GM18505 (cell line): Measurements from ENCODE around the gene RNGTT.
"Not testable (repeated sequence)": the region's sequence is repeated elsewhere in the genome, so short reads cannot be mapped to it uniquely, and the experiment has no call there.

Experiments
- ATAC-seq: cut with Tn5 transposase; IDR thresholded peaks from one replicate; pipeline ENCODE4 v1.9.1; 2021; ENCODE audit not compliant: unreplicated experiment
- POLR2A ChIP-seq: IDR thresholded peaks from 4 replicates; pipeline ENCODE4 v1.6.1; 2011; ENCODE audit warnings: borderline replicate concordance; ENCODE audit not compliant: insufficient read depth, insufficient read length; ENCODE audit errors: extremely low read depth

Gene RNGTT

DNA sequence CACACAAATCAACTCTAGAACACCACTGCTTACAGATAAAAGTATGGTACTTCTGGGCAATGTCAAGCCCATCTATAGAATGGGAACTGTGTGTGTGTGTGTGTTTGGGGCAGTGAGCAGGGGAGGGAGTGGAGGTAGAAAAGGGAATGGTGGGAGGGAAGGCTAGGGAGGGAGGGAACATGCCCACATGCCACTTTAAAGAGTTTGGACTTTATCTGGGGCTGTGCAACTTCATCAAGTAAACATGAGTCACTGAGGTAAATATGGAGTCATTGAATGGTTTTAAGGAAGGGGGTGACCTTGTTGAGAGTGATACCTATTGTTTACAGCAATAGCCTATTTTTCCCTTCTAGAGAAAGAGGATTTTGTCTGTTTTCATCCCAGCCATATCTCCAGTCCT is 22.5 kb upstream of the RNGTT start:
- no peak for TF ChIP-seq POLR2A
- ATAC-seq: no peak

DNA sequence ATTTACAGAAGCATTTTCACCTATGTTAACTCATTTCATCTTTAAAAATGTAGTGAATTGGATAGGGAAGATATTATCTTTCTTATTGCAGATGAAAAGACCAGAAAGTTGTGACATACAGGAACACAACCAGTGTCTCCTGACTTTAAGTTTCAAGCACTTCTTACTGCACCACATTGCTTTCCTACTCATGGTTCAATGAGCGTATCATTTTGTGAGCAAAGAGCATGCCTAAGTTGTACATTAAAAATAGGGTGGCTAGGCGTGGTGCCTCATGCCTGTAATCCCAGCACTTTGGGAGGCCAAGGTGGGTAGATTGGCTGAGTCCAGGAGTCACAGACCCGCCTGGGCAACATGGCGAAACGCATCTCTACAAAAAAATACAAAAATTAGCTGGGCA is 21.2 kb upstream of the RNGTT start:
- no peak for ATAC-seq
- no peak for TF ChIP-seq POLR2A

- no peak for TF ChIP-seq POLR2A
- ATAC-seq: no peak
These were observed 20.7 kb upstream of the RNGTT start for GRCh38 chr6:88984152-88984551.

DNA sequence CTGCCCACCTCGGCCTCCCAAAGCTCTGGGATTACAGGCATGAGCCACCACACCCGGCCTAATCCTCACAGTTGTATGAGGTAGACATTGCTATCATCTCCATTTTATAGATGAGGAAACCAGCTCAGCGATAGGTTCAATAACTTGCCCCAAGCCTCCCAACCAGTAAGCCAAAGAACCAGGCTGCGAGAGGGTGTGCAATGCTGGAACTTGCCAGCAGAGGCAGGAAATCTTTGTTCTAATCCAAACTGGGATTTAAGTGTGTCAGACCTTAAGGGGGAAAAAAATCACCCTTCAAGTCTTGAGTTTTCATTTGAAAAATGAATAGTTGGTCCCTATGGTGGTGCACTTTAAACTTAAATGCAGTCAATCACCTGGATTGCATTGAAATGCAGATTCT is 20.1 kb upstream of the RNGTT start:
- no peak for TF ChIP-seq POLR2A
- ATAC-seq: no peak

DNA sequence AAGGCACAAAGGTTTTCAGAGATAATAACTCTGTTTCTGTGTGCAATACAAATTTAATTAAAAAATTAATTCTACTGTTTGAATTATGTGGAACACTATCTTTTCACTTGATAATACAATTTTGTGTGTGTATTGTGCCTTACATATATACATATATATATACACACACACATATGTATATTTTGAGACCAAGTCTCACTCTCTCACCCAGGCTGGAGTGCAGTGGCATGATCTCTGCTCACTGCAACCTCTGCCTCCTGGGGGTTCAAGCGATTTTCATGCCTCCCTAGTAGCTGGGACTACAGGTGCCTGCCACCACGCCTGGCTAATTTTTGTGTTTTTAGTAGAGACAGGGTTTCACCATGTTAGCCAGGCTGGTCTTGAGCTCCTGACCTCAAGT is 19.7 kb upstream of the RNGTT start:
- not testable (repeated sequence) for ATAC-seq

GRCh38 chr6:88982720-88983119 is 19.3 kb upstream of the RNGTT start:
- no peak for TF ChIP-seq POLR2A
- no peak for ATAC-seq

GRCh38 chr6:88975369-88975768 is 12.0 kb upstream of the RNGTT start:
- no peak for ATAC-seq
- no peak for TF ChIP-seq POLR2A

DNA sequence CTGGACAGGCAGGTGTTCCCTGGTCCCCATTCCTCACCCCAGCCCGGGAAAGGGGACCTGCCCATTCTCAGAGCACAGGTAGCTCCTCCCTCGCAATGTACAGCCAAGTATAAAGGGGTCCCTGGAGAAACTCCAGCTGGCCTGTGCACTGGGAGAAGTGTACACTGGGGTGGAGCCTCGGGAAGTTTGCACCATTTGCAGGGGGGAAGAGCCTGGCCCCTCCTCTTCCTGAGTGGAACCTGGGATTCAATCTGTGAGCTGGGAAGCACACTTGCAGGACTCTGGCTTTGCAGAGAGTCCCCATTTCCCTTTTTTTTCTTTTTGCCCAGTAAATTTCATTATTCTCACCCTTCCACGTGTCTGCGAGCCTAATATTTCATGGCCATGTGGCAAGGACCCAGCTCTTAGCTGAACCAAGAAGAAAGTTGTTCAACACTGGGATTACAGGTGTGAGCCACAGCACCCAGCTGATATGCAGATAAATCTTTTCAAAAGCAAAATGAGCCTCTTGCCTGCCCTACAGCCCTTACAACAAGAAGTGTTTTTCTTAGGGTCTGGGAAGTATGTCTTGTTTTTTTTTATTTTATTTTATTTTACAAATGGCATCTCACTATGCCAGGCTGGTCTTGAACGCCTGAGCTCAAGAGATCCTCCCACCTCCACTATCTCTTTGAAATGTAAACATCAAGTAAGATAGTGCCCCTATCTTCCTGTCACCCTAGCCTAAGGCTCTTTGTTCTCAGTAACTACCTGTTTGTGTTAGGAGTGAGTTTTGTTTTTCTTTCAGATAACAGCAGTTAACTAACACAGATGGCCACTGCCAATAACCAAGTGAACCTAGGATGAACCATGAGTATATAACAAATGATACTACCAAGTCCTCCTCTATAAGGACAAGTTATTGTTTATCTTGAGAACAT is 9.3 kb upstream of the RNGTT start:
- no peak for ATAC-seq
- TF ChIP-seq POLR2A: no peak

GRCh38 chr6:88970301-88970700 is 6.9 kb upstream of the RNGTT start:
- no peak for TF ChIP-seq POLR2A
- no peak for ATAC-seq

GRCh38 chr6:88969255-88969654 is 5.8 kb upstream of the RNGTT start:
- not testable (repeated sequence) for ATAC-seq

DNA sequence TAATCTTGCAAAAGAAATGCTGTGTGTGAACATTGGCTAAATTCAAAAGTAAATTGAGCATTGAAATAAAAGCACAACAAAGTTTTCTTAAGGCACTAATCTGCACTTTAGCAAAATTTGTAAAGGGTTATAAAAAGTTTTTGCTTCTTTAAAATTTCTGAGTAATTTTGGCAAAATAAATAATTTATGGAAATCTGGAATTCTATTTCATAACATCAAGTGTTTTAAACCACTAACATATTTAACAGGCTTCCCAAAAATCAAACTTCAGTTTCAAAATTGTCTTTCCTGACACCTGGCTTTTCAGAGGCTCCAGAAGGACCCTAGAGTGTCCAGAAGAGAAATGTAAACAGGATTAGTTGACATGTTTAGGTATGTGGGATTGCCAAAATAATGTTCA is 4.5 kb upstream of the RNGTT start:
- ATAC-seq: no peak
- TF ChIP-seq POLR2A: no peak

DNA sequence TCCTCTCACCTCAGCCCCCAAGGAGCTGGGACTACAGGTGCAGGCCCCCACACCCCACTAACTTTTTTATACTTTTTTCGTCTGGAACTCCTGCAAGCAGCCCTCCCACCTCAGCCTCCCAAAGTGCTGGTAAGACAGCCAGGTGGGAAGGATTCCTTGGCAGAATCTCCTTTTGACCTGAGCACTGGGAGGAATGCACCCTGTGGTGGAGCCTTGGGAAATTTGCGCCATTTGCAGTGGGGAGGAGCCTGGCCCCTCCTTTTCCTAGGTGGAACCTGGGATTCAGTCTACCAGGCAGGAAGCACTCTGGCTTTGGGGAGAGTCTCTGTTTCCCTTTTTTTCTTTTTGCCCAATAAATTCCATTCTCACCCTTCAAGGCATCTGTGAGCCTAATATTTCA is 2.3 kb upstream of the RNGTT start:
- TF ChIP-seq POLR2A: no peak
- no peak for ATAC-seq

- no peak for TF ChIP-seq POLR2A
- ATAC-seq: no peak
These were observed 1.1 kb upstream of the RNGTT start for GRCh38 chr6:88964509-88964908.

DNA sequence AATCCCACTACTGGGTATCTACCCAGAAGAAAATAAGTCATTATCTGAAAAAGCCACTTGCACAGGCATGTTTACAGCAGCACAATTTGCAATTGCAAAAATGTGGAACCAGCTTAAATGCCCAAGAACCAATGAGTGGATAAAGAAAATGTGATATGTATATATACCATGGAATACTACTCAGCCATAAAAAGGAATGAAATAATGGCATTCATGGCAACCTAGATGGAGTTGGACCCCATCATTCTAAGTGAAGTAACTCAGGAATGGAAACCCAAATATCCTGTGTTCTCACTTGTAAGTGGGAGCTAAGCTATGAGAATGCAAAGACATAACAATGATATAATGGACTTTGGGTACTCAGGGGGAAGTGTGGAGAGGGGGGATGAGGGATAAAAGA is 4.6 kb downstream of the RNGTT start:
- ATAC-seq: no peak
- TF ChIP-seq POLR2A: no peak

DNA sequence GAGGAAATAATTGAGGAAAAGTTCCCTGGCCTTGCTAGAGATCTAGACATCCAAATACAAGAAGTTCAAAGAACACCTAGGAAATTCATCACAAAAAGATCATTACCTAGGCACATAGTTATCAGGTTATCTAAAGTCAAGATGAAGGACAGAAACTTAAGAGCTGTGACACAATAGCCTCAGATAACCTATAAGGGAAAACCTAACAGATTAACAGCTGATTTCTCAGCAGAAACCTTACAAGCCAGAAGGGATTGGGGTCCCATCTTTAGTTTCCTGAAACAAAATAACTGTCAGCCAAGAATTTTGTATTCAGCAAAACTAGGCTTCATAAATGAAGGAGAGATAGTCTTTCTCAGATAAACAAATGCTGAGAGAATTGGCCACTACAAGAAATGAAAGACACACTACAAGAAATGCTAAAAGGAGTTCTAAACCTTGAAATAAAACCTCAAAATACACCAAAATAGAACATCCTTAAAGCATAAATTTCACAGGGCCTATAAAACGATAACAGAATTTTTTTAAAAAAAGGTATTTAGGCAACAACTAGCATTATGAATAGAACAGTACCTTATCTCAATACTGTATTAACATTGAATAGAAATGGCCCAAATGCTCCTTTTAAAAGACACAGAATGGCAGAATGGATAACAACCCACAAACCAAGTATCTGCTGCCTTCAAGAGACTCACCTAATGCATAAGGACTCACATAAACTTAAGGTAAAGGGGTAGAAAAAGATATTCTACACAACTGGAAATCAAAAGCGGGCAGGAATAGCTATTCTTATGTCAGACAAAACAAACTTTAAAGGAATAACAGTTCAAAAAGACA is 9.7 kb downstream of the RNGTT start:
- ATAC-seq: no peak
- TF ChIP-seq POLR2A: no peak
